ENCODE data around the gene SYNGR2. TPM values are rescaled to one million over a fixed set of nuclear protein-coding genes. Genes with fewer than 3 reads are reported as not detected.

SYNGR2 gene
- total RNA-seq, 2 donors from 2014 or later: 49.5 to 68.1 TPM

Other genes starting within 250 kb of the SYNGR2 start
- gene TNRC6C, start 209.9 kb upstream of the SYNGR2 start, total RNA-seq: 10 to 100 TPM; 64.4 to 64.5 TPM
- 100 to 1,000 TPM; 609 to 822 TPM for gene TMC6, start 39.8 kb upstream of the SYNGR2 start, total RNA-seq
- gene TMC8, start 37.8 kb upstream of the SYNGR2 start, total RNA-seq: 100 to 1,000 TPM; 352 to 481 TPM
- gene C17orf99, start 22.2 kb upstream of the SYNGR2 start, total RNA-seq: not detected
- gene TK1, start 18.5 kb downstream of the SYNGR2 start, total RNA-seq: 1 to 10 TPM in 1 of 2 donors, under 1 TPM in 1; 0.42 to 1.2 TPM
- 1 to 10 TPM; 1.5 to 2.9 TPM for gene AFMID, start 18.8 kb downstream of the SYNGR2 start, total RNA-seq
- gene BIRC5, start 45.7 kb downstream of the SYNGR2 start, total RNA-seq: under 1 TPM; 0.40 to 0.44 TPM
- not detected for gene TMEM235, start 63.0 kb downstream of the SYNGR2 start, total RNA-seq
- gene SOCS3, start 191.5 kb downstream of the SYNGR2 start, total RNA-seq: 100 to 1,000 TPM; 119 to 197 TPM
- gene PGS1, start 210.1 kb downstream of the SYNGR2 start, total RNA-seq: 10 to 100 TPM; 47.5 to 54.9 TPM